ENCODE results near the gene UBTD2.
A peak's percentile ranks its signal among the peaks of the same experiment; 100 is the strongest.

UBTD2 gene

DNA sequence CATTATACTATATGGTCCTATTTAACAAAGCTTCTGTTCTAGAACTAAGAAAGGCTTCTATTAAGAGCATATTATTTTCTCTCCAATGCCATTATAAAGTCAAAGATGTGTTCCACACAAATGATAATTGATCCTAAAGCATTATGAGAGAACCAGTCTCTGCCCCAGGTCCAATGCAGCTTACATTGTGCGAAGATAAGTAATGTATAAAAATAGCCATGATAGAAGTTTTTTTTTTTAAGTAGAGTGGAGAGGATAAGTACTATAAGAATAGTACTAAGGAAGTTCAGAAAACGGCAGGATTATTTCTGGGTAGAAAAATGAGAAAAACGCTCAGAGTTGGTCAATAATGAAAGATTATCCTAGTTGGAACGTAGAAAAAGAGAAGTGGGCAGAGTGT, 15.6 kb downstream of the UBTD2 start:
- H4K12ac ChIP-seq (ENCODE audit: low read depth, low read length), result no peak overlapping the region
- no peaks in the 10 kb centered on the region for H3K27me3 ChIP-seq (ENCODE audit: insufficient read depth, low read length)
- H3K27ac ChIP-seq (ENCODE audit: low read depth, low read length), result no peak overlapping the region
- no peak overlapping the region for H3K4me2 ChIP-seq (ENCODE audit: low read length)
- no peak overlapping the region for H3K14ac ChIP-seq (ENCODE audit: low read length)
- H4K91ac ChIP-seq (ENCODE audit: low read depth, low read length), result no peak overlapping the region
- no peaks in the 10 kb centered on the region for H3K79me1 ChIP-seq (ENCODE audit: low read length)
- WGBS (ENCODE audit: extremely low coverage, insufficient coverage, insufficient read length), result 100% methylated on average over 1 of the region's 4 CpGs
- peaks cover 5% of the 10 kb centered on the region for H3K79me2 ChIP-seq (ENCODE audit: control insufficient read depth, insufficient read depth, low read length, poor library complexity)
- H4K8ac ChIP-seq (ENCODE audit: low read depth, low read length), result no peak overlapping the region
- H3K4me1 ChIP-seq (ENCODE audit: control insufficient read depth in 1 of 2, insufficient read depth in 2 of 2, low read length in 2 of 2), result peaks cover 0 to 4% of the 10 kb centered on the region in 2 experiments
- no peak overlapping the region for H3K23ac ChIP-seq (ENCODE audit: low read length)
- no peak for DNase-seq
- H3K4me3 ChIP-seq (ENCODE audit: low read depth, low read length), result no peak overlapping the region
- no peak overlapping the region for H3K4ac ChIP-seq (ENCODE audit: low read depth, low read length)
- H2BK12ac ChIP-seq (ENCODE audit: low read length), result no peak overlapping the region
- no peak overlapping the region for H3K9ac ChIP-seq (ENCODE audit: low read length)
- H2AK5ac ChIP-seq (ENCODE audit: low read length), result no peak overlapping the region
- H3K9me3 ChIP-seq (ENCODE audit: insufficient read depth, low read depth, low read length), result no peaks in the 10 kb centered on the region
- no peak overlapping the region for H2BK5ac ChIP-seq (ENCODE audit: low read depth, low read length, poor library complexity)
- H2AFZ ChIP-seq (ENCODE audit: insufficient read depth, low read length, poor library complexity), result no peak overlapping the region
- H3K36me3 ChIP-seq (ENCODE audit: control insufficient read depth in 1 of 2, insufficient read depth in 2 of 2, low read length in 2 of 2), result peaks cover 0 to 6% of the 10 kb centered on the region in 2 experiments
- H3K18ac ChIP-seq (ENCODE audit: low read length), result no peak overlapping the region
- no peak overlapping the region for H2BK120ac ChIP-seq (ENCODE audit: insufficient read depth, low read length, poor library complexity)

DNA sequence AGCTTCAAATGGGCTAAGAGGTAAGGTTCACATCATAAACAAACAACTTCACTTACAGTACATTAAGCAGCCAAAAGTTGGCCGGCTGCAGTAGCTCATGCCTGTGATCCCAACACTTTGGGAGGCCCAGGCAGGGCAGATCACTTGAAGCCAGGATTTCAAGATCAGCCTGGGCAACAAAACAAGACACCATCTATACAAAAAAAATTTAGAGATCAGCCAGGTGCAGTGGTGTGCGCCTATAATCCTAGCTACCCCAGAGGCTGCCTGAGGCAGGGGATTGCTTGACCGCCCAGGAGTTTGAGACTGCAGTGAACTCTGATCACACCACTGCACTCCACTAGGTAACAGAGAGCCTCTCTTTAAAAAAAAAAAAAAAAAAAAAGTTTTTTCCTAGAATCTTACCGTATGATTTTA, 16.9 kb downstream of the UBTD2 start:
- no peak overlapping the region for H3K18ac ChIP-seq (ENCODE audit: low read length)
- H4K12ac ChIP-seq (ENCODE audit: low read depth, low read length), result no peak overlapping the region
- no peak overlapping the region for H2AFZ ChIP-seq (ENCODE audit: insufficient read depth, low read length, poor library complexity)
- peaks cover 0 to 6% of the 10 kb centered on the region in 2 experiments for H3K36me3 ChIP-seq (ENCODE audit: control insufficient read depth in 1 of 2, insufficient read depth in 2 of 2, low read length in 2 of 2)
- H2AK5ac ChIP-seq (ENCODE audit: low read length), result no peak overlapping the region
- H4K91ac ChIP-seq (ENCODE audit: low read depth, low read length), result no peak overlapping the region
- no peak overlapping the region for H3K14ac ChIP-seq (ENCODE audit: low read length)
- H3K4me1 ChIP-seq (ENCODE audit: control insufficient read depth in 1 of 2, insufficient read depth in 2 of 2, low read length in 2 of 2), result peaks cover 0 to 4% of the 10 kb centered on the region in 2 experiments
- no peak overlapping the region for H2BK12ac ChIP-seq (ENCODE audit: low read length)
- H2BK5ac ChIP-seq (ENCODE audit: low read depth, low read length, poor library complexity), result no peak overlapping the region
- peak overlapping the region; percentile 44 for H3K4ac ChIP-seq (ENCODE audit: low read depth, low read length)
- H2BK120ac ChIP-seq (ENCODE audit: insufficient read depth, low read length, poor library complexity), result no peak overlapping the region
- H3K27ac ChIP-seq (ENCODE audit: low read depth, low read length), result no peak overlapping the region
- no peak overlapping the region for H3K4me2 ChIP-seq (ENCODE audit: low read length)
- H3K4me3 ChIP-seq (ENCODE audit: low read depth, low read length), result no peak overlapping the region
- no peak overlapping the region for H3K23ac ChIP-seq (ENCODE audit: low read length)
- H3K9ac ChIP-seq (ENCODE audit: low read length), result no peak overlapping the region
- peaks cover 4% of the 10 kb centered on the region for H3K79me2 ChIP-seq (ENCODE audit: control insufficient read depth, insufficient read depth, low read length, poor library complexity)
- H3K9me3 ChIP-seq (ENCODE audit: insufficient read depth, low read depth, low read length), result no peaks in the 10 kb centered on the region
- H3K79me1 ChIP-seq (ENCODE audit: low read length), result no peaks in the 10 kb centered on the region
- WGBS (ENCODE audit: extremely low coverage, insufficient coverage, insufficient read length), result no CpG with 5 or more reads among the region's 4 CpGs
- H4K8ac ChIP-seq (ENCODE audit: low read depth, low read length), result no peak overlapping the region
- no peaks in the 10 kb centered on the region for H3K27me3 ChIP-seq (ENCODE audit: insufficient read depth, low read length)
- DNase-seq, result no peak

DNA sequence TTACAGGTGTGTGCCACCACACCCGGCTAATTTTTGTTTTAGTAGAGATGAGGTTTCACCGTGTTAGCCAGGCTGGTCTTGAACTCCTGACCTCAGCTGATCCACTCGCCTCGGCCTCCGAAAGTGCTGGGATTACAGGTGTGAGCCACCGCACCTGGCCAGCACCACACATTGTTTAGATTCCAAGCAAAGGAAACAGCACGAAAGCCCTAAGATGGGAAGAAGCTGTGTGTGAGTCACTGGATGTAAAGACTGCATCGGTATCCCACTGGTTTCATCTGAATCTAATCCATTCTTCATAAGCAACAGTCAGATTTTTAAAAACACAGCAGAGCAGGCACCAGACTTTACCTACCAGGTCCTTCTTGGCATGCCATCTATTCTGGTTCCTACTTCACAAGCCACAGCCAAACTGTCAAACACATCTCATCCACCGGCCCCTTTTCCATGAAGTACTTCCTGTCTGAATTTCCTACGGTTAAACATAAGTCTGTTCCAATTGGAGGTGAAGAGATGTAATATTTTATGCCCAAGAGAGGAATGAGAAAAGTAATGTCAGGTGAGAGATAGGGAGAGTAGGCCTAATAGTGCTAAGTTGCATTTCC, 17.4 kb downstream of the UBTD2 start:
- Histone ChIP-seq H3K4me2 (ENCODE audit: low read length) (no peak overlapping the region), H3K27ac (ENCODE audit: low read depth, low read length) (no peak overlapping the region), H3K27me3 (ENCODE audit: insufficient read depth, low read length) (no peaks in the 10 kb centered on the region), H3K4me3 (ENCODE audit: low read depth, low read length) (no peak overlapping the region), H2BK5ac (ENCODE audit: low read depth, low read length, poor library complexity) (no peak overlapping the region), H3K9ac (ENCODE audit: low read length) (no peak overlapping the region), H2BK120ac (ENCODE audit: insufficient read depth, low read length, poor library complexity) (no peak overlapping the region), H3K36me3 (ENCODE audit: control insufficient read depth in 1 of 2, insufficient read depth in 2 of 2, low read length in 2 of 2) (peaks cover 0 to 6% of the 10 kb centered on the region in 2 experiments), H2BK12ac (ENCODE audit: low read length) (no peak overlapping the region), H3K23ac (ENCODE audit: low read length) (no peak overlapping the region), H3K4me1 (ENCODE audit: control insufficient read depth in 1 of 2, insufficient read depth in 2 of 2, low read length in 2 of 2) (peaks cover 0 to 4% of the 10 kb centered on the region in 2 experiments), H3K9me3 (ENCODE audit: insufficient read depth, low read depth, low read length) (no peaks in the 10 kb centered on the region), H4K12ac (ENCODE audit: low read depth, low read length) (no peak overlapping the region), H2AK5ac (ENCODE audit: low read length) (no peak overlapping the region), H4K8ac (ENCODE audit: low read depth, low read length) (no peak overlapping the region), H2AFZ (ENCODE audit: insufficient read depth, low read length, poor library complexity) (no peak overlapping the region), H3K18ac (ENCODE audit: low read length) (no peak overlapping the region), H3K79me2 (ENCODE audit: control insufficient read depth, insufficient read depth, low read length, poor library complexity) (peaks cover 4% of the 10 kb centered on the region), H3K4ac (ENCODE audit: low read depth, low read length) (peak overlapping the region; percentile 34), H3K79me1 (ENCODE audit: low read length) (no peaks in the 10 kb centered on the region), H3K14ac (ENCODE audit: low read length) (no peak overlapping the region), H4K91ac (ENCODE audit: low read depth, low read length) (no peak overlapping the region)
- peak; percentile 48 to 71 for DNase-seq
- no CpG with 5 or more reads among the region's 10 CpGs for whole genome bisulfite sequencing (ENCODE audit: extremely low coverage, insufficient coverage, insufficient read length)

DNA sequence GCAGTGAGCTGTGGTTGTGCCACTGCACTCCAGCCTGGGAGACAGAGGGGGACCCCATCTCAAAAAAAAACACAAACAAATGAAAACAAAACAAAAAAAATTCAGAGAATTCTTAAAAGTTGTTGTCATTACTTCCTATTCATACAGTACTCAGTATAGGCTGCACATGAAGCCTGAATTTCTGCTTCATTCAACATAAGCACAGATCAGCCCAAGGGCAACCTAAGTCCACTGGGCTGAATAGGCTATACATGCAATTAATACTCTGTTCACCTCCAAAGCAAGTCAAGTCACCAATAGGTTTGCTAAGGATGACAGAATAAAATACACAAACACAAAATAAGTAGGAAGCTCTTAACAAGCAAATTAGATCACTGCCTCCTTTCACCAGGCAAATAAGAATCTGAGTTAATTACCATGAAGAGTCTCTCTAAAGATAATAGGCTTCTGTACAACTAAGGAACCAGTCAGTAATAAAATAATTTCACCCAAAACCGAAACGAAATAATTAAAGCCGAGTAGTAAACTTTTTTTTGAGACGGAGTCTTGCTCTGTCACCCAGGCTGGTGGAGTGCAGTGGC, 18.7 kb downstream of the UBTD2 start:
- no peaks in the 10 kb centered on the region for H3K9me3 ChIP-seq (ENCODE audit: insufficient read depth, low read depth, low read length)
- peaks cover 0 to 6% of the 10 kb centered on the region in 2 experiments for H3K36me3 ChIP-seq (ENCODE audit: control insufficient read depth in 1 of 2, insufficient read depth in 2 of 2, low read length in 2 of 2)
- no peak overlapping the region for H3K9ac ChIP-seq (ENCODE audit: low read length)
- peaks cover 4% of the 10 kb centered on the region for H3K79me2 ChIP-seq (ENCODE audit: control insufficient read depth, insufficient read depth, low read length, poor library complexity)
- H2AFZ ChIP-seq (ENCODE audit: insufficient read depth, low read length, poor library complexity), result no peak overlapping the region
- no peak overlapping the region for H2AK5ac ChIP-seq (ENCODE audit: low read length)
- H4K12ac ChIP-seq (ENCODE audit: low read depth, low read length), result no peak overlapping the region
- WGBS (ENCODE audit: extremely low coverage, insufficient coverage, insufficient read length), result no CpG with 5 or more reads among the region's 4 CpGs
- H4K91ac ChIP-seq (ENCODE audit: low read depth, low read length), result no peak overlapping the region
- no peak overlapping the region for H2BK5ac ChIP-seq (ENCODE audit: low read depth, low read length, poor library complexity)
- no peak for DNase-seq
- peak overlapping the region; percentile 76 for H3K4ac ChIP-seq (ENCODE audit: low read depth, low read length)
- H4K8ac ChIP-seq (ENCODE audit: low read depth, low read length), result no peak overlapping the region
- no peak overlapping the region for H2BK12ac ChIP-seq (ENCODE audit: low read length)
- no peak overlapping the region for H3K4me3 ChIP-seq (ENCODE audit: low read depth, low read length)
- no peak overlapping the region for H3K18ac ChIP-seq (ENCODE audit: low read length)
- no peaks in the 10 kb centered on the region for H3K79me1 ChIP-seq (ENCODE audit: low read length)
- H3K4me2 ChIP-seq (ENCODE audit: low read length), result no peak overlapping the region
- H3K23ac ChIP-seq (ENCODE audit: low read length), result no peak overlapping the region
- no peak overlapping the region for H3K14ac ChIP-seq (ENCODE audit: low read length)
- no peak overlapping the region for H2BK120ac ChIP-seq (ENCODE audit: insufficient read depth, low read length, poor library complexity)
- no peaks in the 10 kb centered on the region for H3K27me3 ChIP-seq (ENCODE audit: insufficient read depth, low read length)
- H3K4me1 ChIP-seq (ENCODE audit: control insufficient read depth in 1 of 2, insufficient read depth in 2 of 2, low read length in 2 of 2), result peaks cover 0 to 4% of the 10 kb centered on the region in 2 experiments
- H3K27ac ChIP-seq (ENCODE audit: low read depth, low read length), result no peak overlapping the region
